Activated CD4-positive, alpha-beta T cell treated with anti-CD3 and anti-CD28 coated beads, Interleukin-2, amount 50 U/mL, for 16 hours (primary cell): ENCODE measurements around the gene RNF138.
A peak's percentile ranks its signal among the peaks of the same experiment; 100 is the strongest.
"Not testable (repeated sequence)": the region's sequence is repeated elsewhere in the genome, so short reads cannot be mapped to it uniquely, and the experiment has no call there.

Experiments used
- DNase-seq: peaks from one replicate; pipeline ENCODE4 v3.0.0-alpha.2; 2020

Gene RNF138

DNA sequence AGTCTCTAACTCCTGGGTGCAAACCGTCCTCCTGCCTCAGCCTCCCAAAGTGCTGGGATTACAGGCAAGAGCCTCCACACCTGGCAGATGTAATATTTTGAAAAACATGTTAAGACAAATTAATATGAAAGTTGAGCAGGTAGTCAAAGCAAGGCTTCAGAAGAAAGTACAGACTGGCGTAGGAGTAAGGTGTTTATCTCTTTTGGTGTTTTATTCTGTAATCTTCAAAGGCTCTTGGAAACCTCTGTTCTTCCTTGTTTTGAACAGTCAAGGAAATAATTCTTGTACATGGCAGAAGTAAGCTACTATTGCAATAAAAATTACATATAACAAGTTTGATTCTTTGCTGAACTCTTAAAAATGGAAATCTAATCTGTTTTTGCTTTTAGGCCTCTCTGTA lies 5.3 kb downstream of the RNF138 start:
- DNase-seq, result no peak

DNA sequence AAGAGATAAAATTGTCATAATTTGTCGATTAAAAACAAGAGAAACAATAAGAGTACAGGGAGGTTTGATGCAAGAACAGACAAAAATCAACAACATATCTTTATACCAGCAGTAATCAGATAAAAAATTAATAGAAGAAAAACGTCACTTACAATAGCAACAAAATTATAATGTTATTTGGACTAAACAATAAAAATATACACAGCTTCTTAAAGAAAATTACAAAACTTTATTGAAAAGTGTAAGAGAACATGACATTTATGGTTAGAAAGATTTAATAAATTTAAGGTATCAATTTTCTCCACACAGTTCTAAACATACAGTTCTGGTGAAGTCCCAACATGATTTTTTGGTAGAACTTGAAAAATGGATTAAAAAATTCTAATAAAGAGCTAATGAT lies 12.8 kb downstream of the RNF138 start:
- no peak for DNase-seq

DNA sequence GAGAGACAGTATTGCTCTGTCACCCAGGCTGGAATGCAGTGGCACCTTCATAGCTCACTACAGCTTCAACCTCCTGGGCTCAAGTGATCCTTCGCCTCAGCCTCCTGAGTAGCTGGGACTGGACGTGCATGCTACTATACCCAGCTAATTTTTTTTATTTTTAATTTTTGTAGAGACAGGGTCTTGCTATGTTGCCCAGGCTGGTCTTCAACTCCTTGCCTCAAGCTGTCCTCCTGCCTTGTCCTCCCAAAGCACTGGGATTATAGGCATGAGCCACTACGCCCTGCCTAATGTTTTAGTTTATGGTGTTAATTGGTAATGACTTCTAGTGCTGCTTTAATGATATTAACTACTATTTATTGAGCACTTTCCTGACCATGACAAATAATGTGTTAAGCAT lies 18.3 kb downstream of the RNF138 start:
- DNase-seq, result no peak

DNA sequence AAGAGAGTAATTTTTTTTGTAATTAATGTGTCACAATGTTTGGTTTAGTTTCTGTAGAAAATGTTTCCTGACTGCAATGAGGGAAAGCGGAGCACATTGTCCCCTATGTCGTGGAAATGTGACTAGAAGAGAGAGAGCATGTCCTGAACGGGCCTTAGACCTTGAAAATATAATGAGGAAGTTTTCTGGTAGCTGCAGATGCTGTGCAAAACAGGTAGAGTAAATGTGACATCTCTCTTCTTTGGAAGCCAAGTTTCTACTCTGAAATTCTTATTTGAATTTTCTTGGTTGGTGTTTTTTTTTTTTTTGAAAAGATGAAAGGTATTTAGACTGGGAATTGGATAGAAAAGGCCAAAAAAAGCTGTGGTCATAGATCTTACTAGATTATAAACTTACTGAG lies 20.0 kb downstream of the RNF138 start:
- no peak for DNase-seq

DNA sequence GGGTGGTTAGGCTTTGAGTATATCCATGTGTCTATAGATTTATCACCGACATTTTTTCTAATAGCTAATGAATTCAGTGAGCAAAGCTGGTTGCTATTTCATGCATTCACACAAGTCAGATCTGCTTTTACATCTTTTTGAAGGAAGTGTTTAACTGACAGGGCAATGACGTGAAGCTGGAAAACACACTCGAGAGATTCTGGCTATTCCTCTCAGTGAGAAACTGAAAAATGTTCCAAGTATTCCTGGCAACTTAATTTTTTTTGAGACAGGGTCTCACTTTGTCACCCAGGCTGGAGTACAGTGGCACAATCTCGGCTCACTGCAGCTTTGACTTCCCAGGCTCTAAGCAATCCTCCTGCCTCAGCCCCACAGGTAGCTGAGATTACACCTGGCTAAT lies 21.2 kb downstream of the RNF138 start:
- DNase-seq, result no peak

DNA sequence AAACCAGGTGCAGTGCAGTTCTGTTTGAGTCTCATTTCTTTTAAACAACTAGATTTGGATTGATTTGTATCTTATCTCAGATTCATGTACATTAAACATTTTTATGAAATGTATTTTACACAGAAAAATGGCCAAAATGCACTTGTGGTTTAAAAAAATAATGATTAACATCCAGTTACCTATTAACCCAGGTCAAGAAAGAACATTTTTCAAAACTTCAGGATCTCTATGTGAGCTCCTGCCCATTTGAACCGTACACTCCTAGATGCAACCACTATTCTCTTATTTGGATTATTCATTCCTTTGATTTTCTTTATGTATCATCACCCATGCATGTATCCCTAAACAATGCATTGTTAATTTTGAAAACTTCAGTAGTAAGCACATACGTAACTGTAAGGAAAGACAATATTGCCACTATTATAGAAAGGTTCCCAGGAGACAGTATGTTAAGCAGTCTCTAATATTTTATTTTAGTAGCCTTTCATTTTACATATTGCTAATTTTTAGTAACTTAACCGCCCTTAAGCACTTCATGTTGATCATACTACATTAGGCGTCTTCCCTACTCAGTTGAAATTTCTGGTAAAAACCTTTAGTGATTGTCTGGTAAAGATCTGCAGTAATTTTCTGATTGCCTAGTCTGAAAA lies 22.7 kb downstream of the RNF138 start:
- DNase-seq, result no peak

DNA sequence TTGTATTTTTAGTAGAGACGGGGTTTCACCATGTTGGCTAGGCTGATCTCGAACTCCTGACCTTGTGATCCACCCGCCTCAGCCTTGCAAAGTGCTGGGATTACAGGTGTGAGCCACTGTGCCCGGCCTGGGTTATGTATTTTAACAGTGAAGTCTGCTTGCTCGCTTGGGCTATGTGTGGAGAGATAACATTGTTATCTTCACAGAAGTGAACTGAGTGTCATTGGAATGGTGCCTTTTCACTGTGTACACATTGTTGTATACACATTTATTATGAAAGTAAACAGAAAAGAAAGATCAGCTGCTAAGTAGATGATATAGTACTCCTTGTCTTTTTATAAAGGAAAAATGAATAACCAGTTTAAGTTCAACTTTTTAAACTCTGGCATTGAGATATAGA lies 30.4 kb downstream of the RNF138 start:
- DNase-seq, result no peak

DNA sequence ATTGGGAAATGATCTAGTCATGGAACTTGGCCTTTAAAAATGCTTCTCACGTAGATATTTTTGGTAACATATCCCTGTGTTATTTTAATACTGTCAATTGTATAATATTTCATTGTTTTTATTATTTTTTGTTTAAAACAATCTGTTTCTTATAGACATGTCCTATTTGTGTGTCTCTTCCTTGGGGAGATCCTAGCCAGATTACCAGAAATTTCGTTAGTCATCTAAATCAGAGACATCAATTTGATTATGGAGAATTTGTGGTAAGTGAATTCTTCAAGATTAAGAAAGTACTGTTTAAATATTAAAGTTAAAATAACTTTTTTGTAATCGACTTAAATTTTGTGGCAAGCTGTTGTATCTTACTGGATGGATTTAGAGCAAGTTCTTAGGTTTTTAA lies 34.9 kb downstream of the RNF138 start:
- no peak for DNase-seq

DNA sequence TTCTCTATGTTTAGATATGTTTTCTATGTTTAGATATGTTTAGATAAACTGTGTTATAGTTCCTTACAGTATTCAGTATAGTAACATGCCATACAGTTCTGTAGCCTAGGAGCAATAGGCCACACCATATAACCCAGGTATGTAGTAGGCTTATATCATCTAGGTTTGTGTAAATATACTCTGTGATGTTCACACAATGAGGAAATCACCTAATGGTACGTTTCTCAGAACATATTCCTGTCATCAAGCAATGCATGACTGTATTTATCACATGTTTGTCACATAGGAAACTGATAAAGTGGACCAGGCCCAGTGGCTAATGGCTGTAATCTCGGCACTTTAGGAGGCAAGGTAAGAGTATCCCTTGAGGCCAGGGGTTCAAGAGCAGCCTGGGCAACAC lies 44.0 kb downstream of the RNF138 start:
- DNase-seq, result no peak

DNA sequence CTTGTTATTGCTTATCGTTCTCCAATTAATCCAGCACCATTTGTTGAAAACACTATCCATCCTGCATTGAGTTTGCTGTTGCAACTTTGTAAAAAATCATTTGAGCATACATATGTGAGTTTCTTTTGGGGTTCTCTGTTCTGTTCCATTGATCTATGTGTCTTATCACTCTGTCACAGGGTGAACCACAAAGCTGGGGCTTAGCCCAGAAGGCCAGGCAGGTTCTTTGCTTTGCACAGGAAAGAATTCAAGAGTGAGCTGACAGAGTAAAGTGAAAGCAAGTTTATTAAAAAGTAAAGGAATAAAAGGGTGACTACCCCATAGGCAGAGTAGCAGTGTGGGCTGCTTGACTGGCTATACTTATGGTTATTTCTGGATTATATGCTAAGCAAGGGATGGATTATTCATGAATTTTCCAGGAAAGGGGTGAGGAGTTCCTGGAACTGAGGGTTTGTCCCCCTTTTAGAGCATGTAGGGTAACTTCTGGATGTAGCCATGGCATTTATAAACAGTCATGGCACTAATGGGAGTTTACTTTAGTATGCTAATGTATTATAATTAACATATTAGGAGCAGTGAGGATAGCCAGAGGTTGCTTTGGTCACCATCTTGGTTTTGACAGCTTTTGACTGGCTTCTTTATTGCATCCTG lies 46.8 kb downstream of the RNF138 start:
- no peak for DNase-seq

DNA sequence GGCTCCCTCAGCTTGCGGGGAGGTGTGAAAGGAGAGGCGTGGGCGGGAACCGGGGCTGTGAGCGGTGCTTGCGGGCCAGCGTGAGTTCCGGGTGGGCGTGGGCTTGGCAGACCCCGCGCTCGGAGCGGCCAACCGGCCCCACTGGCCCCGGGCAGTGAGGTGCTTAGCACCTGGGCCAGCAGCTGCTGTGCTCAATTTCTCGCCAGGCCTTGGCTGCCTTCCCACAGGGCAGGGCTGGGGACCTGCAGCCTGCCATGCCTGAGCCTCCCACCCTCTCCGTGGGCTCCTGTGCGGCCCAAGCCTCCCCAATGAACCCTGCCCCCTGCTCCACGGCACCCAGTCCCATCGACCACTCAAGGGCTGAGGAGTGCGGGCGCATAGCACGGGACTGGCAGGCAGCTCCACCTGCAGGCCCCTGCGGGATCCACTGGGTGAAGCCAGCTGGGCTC lies 48.2 kb downstream of the RNF138 start:
- no peak for DNase-seq

DNA sequence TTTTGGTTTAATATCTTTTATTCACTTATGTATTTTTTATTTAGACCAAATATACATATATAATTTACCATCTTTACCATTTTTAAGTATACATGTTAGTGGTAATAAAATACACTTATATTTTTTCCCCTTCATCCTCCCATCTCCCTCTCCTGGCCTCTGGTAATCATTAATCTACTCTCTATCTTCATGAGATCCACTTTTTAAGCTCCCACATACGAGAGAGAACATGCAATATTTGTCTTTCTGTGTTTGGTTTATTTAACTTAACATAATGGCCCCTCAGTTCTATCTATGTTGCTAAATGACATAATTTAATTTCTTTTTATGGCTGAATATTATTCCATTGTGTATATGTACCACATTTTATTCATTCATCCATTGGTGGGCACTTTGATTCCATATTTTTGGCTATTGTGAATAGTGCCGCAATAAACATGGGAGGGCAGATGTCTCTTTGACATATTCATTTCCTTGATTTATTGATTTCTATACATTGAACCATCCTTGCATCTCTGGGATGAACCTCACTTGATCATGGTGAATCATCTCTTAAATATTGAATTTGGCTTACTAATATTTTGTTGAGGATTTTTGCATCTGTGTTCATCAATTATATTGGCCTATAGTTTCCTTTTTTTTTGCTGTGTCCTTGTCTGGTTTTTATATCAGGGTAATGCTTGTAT lies 56.7 kb downstream of the RNF138 start:
- DNase-seq, result no peak

DNA sequence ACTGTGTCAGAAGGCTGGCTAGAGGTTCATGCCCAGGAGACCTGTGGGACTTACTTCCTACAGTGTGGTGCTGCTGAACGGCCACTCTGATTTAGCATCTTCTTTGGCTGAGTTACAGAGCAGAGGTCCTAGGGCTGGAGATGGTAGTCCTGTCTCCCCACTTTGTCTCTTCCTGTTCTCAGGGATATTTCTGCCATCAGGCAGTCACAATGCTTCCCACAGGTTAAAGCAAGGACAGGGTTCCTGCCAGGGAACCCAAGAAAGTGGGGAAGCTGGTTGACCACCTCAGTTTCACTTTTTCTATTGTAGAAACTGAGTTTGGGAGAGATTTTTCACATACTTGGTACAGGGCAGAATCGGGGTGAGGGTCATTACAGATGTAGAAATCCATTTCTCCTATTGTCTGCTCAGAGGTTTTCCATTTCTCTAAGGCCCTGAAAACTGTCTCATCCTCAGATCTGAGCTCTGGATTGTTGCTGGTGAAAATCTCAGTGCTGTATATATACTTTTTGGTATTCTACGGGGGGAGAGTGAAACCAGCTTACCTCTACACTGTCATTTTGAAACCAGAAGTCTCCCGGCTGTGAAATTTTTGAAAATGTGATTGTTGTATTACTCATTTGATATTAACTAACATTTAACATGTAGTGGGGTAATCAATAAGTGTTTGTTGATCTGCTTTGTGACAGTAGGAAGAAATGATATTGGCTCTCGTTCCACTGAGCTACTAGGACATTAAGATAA lies 61.2 kb downstream of the RNF138 start:
- peak; percentile 56 for DNase-seq

DNA sequence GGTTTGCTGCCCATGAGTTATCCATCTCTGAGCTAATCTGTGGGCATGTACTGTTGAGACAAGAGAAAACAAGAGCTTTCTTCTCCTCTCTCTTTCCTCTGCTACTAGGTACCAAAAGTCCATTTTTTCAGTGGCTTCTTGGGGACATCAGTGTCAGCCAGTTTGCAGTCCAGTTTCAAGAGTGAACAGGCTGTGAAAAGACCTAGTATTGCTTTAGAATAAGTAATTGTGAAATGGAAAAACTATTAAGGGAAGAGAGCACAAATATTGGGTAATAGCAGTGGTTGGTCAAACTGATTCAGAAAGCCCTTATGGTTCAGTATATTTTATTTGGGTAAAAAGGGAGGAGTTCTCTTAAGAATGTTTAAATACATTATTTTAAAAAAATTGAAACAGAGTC lies 65.2 kb downstream of the RNF138 start:
- DNase-seq, result no peak

DNA sequence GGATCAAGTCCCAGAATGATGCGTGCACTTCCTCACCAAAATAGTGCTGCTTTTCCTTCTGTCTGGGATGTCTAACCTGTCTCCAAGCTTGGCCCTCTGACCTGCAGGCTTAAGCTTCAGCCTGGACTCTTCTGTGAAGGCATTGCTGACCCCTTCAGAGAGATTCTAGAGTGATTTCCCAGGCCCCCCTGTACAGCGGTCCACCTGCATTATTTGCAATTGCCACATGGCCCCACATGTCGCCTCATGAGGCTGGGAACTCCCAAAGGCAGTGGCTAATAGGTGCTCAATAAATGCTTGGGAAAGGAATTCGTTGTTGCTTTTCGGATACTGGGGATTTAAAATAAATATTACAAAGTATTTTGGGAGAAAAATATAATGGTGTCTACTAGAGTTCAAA lies 65.9 kb downstream of the RNF138 start:
- no peak for DNase-seq

DNA sequence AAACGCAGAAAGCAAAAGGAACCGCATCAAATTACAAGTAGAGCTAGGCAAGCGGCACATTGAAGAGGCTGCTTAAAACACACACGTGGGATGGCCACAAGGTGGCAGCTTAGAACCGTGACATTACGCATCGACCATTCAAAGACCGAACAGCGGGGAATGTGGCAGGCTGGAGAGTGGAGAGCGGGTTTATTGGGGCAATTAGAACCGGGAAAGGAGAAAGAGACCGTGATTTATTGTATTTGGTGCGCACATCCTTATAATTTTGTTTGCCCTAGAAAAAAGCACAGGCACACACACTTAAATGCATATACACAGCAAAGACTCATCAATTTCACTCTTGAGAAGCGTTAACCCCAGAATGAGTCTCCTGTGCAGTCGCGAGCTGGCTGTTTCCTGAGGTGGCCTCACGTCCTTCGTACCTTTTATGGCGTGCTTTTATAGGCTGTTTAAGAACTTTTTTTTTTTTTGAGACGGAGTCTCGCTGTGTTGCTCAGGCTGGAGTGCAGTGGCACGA lies 66.5 kb downstream of the RNF138 start:
- peak; percentile 78 for DNase-seq

DNA sequence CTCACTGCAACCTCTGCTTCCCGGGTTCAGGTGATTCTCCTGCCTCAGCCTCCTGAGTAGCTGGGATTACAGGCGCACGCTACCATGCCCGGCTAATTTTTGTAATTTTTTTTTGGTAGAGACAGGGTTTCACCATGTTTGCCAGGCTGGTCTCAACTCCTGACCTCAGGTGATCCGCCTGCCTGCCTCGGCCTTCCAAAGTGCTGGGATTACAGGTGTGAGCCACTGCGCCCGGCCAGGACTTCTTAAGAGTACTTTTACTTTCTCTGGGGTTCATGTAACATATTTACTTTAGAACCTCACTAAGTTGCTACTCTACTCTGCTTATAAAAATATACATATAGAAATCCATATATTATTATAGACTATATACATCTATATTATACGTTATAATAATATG lies 67.0 kb downstream of the RNF138 start:
- not testable (repeated sequence) for DNase-seq

DNA sequence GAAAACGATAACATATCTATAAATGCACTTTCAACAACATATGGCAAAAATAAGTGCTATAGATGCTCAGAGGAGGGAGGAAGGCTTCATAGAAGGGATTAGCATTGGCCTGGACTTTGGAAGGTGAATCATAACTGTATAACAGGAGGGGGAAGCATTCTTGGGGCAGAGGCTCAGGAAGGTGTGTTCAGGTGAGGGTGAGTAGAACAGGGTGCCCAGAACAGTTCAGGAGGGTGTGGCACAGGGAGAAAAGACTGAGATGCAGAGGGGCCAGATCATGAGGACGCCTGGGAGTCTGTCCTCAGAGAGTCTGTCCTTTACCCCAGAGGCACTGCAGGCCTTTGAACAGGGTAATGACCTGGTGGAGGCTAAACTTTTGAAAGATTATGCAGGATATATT lies 68.9 kb downstream of the RNF138 start:
- no peak for DNase-seq

DNA sequence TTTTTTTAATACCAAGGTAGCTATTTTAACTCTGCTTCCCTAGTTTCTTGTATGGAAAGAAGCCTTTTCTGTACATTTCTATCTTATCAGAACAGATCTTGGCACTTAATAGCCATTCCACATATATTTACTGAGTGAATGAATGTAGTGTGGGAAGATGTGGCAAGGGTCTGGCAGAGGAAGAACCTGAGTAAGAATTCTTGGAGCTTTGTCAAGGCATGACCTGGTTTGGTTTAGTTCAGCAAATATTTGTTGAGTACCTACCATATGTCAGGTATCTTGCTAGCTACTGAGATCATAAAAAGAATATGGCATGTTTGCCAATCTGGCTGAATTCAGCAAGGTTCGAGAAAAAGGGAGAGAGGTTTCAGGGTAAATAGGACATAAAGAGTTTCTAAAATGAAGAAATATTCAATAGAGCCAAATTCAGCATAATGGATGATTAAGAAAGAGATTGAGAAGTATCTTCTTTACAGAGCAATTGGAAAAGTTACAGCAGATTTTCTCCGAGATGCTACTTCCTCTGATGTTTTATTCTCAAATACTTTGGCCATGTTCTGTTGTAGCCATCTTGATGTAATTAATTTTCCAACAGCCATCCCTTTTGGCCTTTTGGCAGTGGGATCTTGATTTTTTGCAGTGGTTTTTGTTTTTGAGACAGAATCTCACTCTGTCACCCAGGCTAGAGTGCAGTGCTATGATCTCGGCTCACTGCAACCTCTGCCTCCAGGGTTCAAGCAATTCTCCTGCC lies 76.5 kb downstream of the RNF138 start:
- DNase-seq, result no peak

DNA sequence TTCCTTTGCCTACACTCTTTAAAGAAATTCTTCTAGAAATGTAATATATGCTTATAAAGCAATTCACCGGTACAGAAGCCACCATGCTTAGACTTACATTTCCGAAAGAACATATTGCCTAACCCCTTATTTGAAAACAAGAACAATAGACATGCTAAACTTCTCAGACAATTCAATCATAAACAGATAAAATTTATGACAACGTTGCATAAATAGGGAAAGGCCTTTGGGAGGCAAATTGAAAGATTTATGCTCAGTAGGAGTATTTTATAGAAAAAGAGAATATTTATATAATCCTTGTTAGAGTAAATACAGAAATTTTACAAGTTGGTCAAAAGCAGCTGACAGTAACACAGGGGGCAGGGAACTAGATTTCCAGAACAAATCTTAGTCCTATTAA lies 82.0 kb downstream of the RNF138 start:
- no peak for DNase-seq

DNA sequence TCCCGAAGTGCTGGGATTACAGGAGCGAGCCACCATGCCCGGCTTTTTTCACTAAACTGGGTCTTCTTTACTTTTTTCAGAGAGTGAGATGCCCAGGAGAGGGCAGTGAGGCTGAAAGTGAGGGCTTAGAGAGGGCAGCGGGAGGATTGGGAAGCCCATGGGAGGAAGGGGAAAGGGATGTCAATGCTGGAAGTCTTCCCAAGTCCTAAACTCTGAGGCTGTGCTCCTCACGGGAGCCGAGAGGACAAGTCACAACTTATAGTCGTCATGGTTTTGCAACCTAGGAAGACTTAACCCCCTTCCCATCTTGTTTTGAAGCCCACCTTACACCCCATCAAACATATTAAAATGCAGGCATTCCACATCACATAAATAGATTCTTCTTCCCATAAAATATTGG lies 83.0 kb downstream of the RNF138 start:
- DNase-seq, result no peak

DNA sequence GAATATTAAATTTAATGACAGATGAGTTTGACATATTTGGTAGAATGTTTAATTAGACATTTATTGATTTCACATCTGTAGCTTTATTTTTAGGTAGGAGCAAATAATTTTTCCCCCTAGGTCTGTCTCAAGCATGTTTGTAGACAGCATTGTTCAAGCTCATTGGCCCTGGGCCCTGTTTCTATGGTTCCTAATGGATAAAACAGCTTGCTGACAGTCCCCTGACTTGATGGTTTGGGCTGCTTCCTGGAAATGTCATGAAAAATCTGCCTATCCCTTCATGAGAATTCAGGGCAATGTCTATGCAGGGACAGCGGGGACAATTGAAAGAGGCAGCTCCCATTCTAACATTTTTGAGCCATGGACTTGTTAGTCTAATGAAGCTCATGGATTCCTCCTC lies 83.6 kb downstream of the RNF138 start:
- no peak for DNase-seq

DNA sequence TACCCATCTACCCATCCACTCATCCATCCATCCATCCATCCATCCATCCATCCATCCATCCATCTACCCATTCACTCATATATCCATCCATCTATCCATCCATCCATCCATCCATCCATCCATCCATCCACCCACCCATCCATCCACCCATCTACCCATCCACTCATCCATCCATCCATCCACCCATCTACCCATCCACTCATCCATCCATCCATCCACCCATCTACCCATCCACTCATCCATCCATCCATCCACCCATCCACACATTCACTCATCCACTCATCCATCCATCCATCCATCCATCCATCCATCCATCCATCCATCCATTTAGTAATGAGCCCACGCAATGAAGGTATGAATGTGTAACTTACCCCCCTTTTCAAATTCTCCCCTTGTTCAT lies 85.1 kb downstream of the RNF138 start:
- DNase-seq, result not testable (repeated sequence)
